ENCODE data around the gene CABCOCO1. TPM values are rescaled to one million over a fixed set of nuclear protein-coding genes. Genes with fewer than 3 reads are reported as not detected.

The CABCOCO1 gene
- polyA plus RNA-seq, 1 donor (not counting 4 experiments of a cell fraction or from before 2014, with no cell fraction given) = 0.17 TPM

- no peaks in the 10 kb centered on the region for H3K79me2 ChIP-seq (ENCODE audit: control insufficient read depth, insufficient read depth, low read length)
- FAIRE-seq = no peak
- dilution Hi-C loops (cut with MboI; ENCODE audit: extremely low pct_ligation_motif_present, low sequenced_read_pairs) = no loop called here
These were observed 130.2 kb downstream of the CABCOCO1 start for GRCh38 chr10:61792921-61793320.

DNA sequence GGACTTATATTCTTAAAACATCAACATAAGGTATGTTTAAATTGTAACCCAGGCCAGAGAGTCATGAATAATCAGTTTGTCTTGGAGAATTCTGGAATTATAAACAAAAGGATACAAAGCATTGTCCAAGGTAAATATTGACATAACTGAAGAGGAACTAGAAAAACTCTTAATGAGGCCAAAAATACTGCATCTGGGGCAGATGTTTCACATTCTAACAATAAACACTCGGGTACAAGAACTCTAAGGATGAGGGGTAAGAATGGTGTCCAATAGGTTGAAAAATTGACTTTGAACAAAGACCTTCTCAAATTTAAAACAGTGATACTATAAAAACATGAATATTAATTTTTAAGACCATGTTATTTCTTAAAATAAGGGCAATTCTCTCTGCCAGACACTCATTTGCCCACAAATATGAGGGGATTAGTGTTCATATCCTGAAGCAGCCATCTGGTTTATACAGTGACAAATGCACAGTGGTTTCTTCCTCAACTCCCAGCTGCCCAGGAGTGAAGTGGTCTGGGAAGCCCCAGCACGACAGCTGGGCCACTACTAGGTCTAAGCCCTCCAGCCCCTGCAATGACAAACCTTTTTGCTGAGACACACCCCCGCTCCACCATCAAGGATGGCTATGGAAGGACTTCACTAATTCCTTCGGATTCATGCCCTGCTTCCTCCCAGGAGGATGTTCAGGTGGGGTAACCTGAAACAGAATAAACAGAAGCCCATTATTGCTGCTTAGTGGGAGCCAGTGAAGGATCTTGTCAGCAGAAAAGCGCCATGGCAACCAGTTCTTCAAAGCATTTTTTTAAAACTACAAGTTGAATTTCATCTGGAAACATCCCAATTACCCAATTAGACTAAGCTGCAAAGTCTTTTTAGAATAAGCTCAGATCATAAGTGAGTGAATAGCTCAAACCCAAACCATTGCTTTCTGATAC lies 131.3 kb downstream of the CABCOCO1 start:
- no peak for FAIRE-seq
- H3K9me1 ChIP-seq (ENCODE audit: control insufficient read depth, extremely low read depth, insufficient read depth, low read length) = no peaks in the 10 kb centered on the region
- H3K4me2 ChIP-seq (ENCODE audit: control insufficient read depth, extremely low read depth, insufficient read depth, low read depth, low read length) = no peak overlapping the region
- no peak for DNase-seq (ENCODE audit: low read depth, low spot score)
- no peak overlapping the region for H3K9ac ChIP-seq (ENCODE audit: control insufficient read depth, extremely low read depth, insufficient read depth, low read length)
- H3K79me2 ChIP-seq (ENCODE audit: control insufficient read depth, insufficient read depth, low read length) = no peaks in the 10 kb centered on the region
- no peak overlapping the region for H2AFZ ChIP-seq (ENCODE audit: control insufficient read depth, low read length)
- no peaks in the 10 kb centered on the region for H3K27me3 ChIP-seq (ENCODE audit: control insufficient read depth, extremely low read depth, insufficient read depth, low read length)
- no peaks in the 10 kb centered on the region for H3K36me3 ChIP-seq (ENCODE audit: control insufficient read depth in 2 of 2, extremely low read depth in 1 of 2, insufficient read depth in 2 of 2, low read length in 2 of 2)
- no peak overlapping the region for H3K27ac ChIP-seq (ENCODE audit: control insufficient read depth, insufficient read depth, low read length)
- dilution Hi-C loops (cut with MboI; ENCODE audit: extremely low pct_ligation_motif_present, low sequenced_read_pairs) = no loop called here
- no peaks in the 10 kb centered on the region for H3K4me1 ChIP-seq (ENCODE audit: control insufficient read depth, extremely low read depth, insufficient read depth, low read length)
- no peak for TF ChIP-seq CTCF (optimal IDR thresholded peaks at IDR 0.05 in 1 of 3, IDR thresholded peaks at IDR 0.05 in 1 of 3, conservative IDR thresholded peaks at IDR 0.05 in 1 of 3; ENCODE audit: extremely low read depth in 1 of 3, insufficient read depth in 2 of 3, low read length in 3 of 3)
- TF ChIP-seq EZH2 (IDR thresholded peaks at IDR 0.05; ENCODE audit: low read length) = no peak
- H4K20me1 ChIP-seq (ENCODE audit: control insufficient read depth, extremely low read depth, insufficient read depth, low read length) = no peaks in the 10 kb centered on the region
- no peak overlapping the region for H3K4me3 ChIP-seq (ENCODE audit: control insufficient read depth in 2 of 3, extremely low read depth in 1 of 3, insufficient read depth in 2 of 3, low read depth in 1 of 3, low read length in 3 of 3)
- H3K9me3 ChIP-seq (ENCODE audit: control insufficient read depth, low read depth, low read length) = no peaks in the 10 kb centered on the region

More at GRCh38 chr10:61792921-61793320, 130.2 kb downstream of the CABCOCO1 start:
- Histone ChIP-seq H3K27ac (ENCODE audit: control insufficient read depth, insufficient read depth, low read length) (no peak overlapping the region), H3K9ac (ENCODE audit: control insufficient read depth, extremely low read depth, insufficient read depth, low read length) (no peak overlapping the region), H3K4me1 (ENCODE audit: control insufficient read depth, extremely low read depth, insufficient read depth, low read length) (peaks cover 8% of the 10 kb centered on the region), H2AFZ (ENCODE audit: control insufficient read depth, low read length) (no peak overlapping the region), H3K4me2 (ENCODE audit: control insufficient read depth, extremely low read depth, insufficient read depth, low read depth, low read length) (no peak overlapping the region), H3K9me1 (ENCODE audit: control insufficient read depth, extremely low read depth, insufficient read depth, low read length) (no peaks in the 10 kb centered on the region), H3K9me3 (ENCODE audit: control insufficient read depth, low read depth, low read length) (no peaks in the 10 kb centered on the region), H3K4me3 (ENCODE audit: control insufficient read depth in 2 of 3, extremely low read depth in 1 of 3, insufficient read depth in 2 of 3, low read depth in 1 of 3, low read length in 3 of 3) (no peak overlapping the region), H3K27me3 (ENCODE audit: control insufficient read depth, extremely low read depth, insufficient read depth, low read length) (no peaks in the 10 kb centered on the region), H3K36me3 (ENCODE audit: control insufficient read depth in 2 of 2, extremely low read depth in 1 of 2, insufficient read depth in 2 of 2, low read length in 2 of 2) (no peaks in the 10 kb centered on the region), H4K20me1 (ENCODE audit: control insufficient read depth, extremely low read depth, insufficient read depth, low read length) (no peaks in the 10 kb centered on the region)
- TF ChIP-seq CTCF (optimal IDR thresholded peaks at IDR 0.05 in 1 of 3, IDR thresholded peaks at IDR 0.05 in 1 of 3, conservative IDR thresholded peaks at IDR 0.05 in 1 of 3; ENCODE audit: extremely low read depth in 1 of 3, insufficient read depth in 2 of 3, low read length in 3 of 3) = no peak
- TF ChIP-seq EZH2 (IDR thresholded peaks at IDR 0.05; ENCODE audit: low read length) = no peak
- no peak for DNase-seq (ENCODE audit: low read depth, low spot score)
